Karpas-422 (cell line): ENCODE results near the gene RBMS2. TPM values are rescaled to one million over a fixed set of nuclear protein-coding genes. Genes with fewer than 3 reads are reported as not detected.

Experiments
- DNase-seq: peaks from one replicate; pipeline ENCODE4 v3.0.0-alpha.2; 2015
- H2AFZ ChIP-seq: fragments of 200-600 bp; sonication (generic); 2 replicates; pipeline ENCODE4 v1.6.1; 2014; ENCODE audit warnings: antibody characterized with exemption, low read length, mixed read lengths
- H3K27ac ChIP-seq: fragments of 200-600 bp; sonication (generic); 2 replicates; pipeline ENCODE4 v1.5.1; 2014; ENCODE audit warnings: mild to moderate bottlenecking, low read length, moderate library complexity
- H3K27me3 ChIP-seq: fragments of 200-600 bp; sonication (generic); 2 replicates; pipeline ENCODE4 v1.6.1; 2014; ENCODE audit warnings: low read length, mixed read lengths
- H3K36me3 ChIP-seq: fragments of 200-600 bp; sonication (generic); 2 replicates; pipeline ENCODE4 v1.6.1; 2014; ENCODE audit warnings: low read length, mixed read lengths; ENCODE audit not compliant: insufficient read depth
- H3K4me1 ChIP-seq: fragments of 200-600 bp; sonication (generic); 2 replicates; pipeline ENCODE4 v1.6.1; 2014; ENCODE audit warnings: mild to moderate bottlenecking, low read length, mixed read lengths
- H3K4me2 ChIP-seq: fragments of 200-600 bp; sonication (generic); 2 replicates; pipeline ENCODE4 v1.6.1; 2014; ENCODE audit warnings: low read length, low read depth, mild to moderate bottlenecking; ENCODE audit not compliant: poor library complexity, severe bottlenecking
- H3K4me3 ChIP-seq: fragments of 200-600 bp; sonication (generic); 2 replicates; pipeline ENCODE4 v1.5.1; 2014; ENCODE audit warnings: mild to moderate bottlenecking, antibody characterized with exemption, low read length, mixed read lengths
- H3K79me2 ChIP-seq: fragments of 200-600 bp; sonication (generic); 2 replicates; pipeline ENCODE4 v1.6.1; 2014; ENCODE audit warnings: mild to moderate bottlenecking, low read length, mixed read lengths
- H3K9ac ChIP-seq: fragments of 200-600 bp; sonication (generic); 2 replicates; pipeline ENCODE4 v1.6.0; 2014; ENCODE audit warnings: low read length
- H3K9me2 ChIP-seq: fragments of 200-600 bp; sonication (generic), shearing (Covaris generic); replicated peaks from 2 replicates; pipeline ENCODE4 v1.6.0; 2014; ENCODE audit warnings: mild to moderate bottlenecking, low read length, moderate library complexity; ENCODE audit not compliant: insufficient read depth
- H3K9me3 ChIP-seq: fragments of 300-700, 200-600 bp; sonication (generic); 2 replicates; pipeline ENCODE4 v1.6.1; 2014; ENCODE audit warnings: low read length, mixed read lengths
- H4K20me1 ChIP-seq: fragments of 200-600 bp; sonication (generic); 2 replicates; pipeline ENCODE4 v1.6.1; 2014; ENCODE audit warnings: mild to moderate bottlenecking, antibody characterized with exemption, low read length, low read depth; ENCODE audit not compliant: insufficient read depth
- total RNA-seq: library from RNA; depleted of rRNA; stranded (reverse); fragments of >200 nt; shearing (Covaris generic); gene quantifications from 2 replicates; pipeline ENCODE4 v1.2.3, GENCODE V29; 2014; ENCODE audit warnings: low replicate concordance

Gene RBMS2
- total RNA-seq, 1 experiment from 2014 or later, result 3.7 TPM

- H3K9me3 ChIP-seq, result no peaks in the 10 kb centered on the region
- H3K36me3 ChIP-seq, result no peaks in the 10 kb centered on the region
- no peak for DNase-seq
- no peak overlapping the region for H3K27ac ChIP-seq
- H3K4me2 ChIP-seq, result peak overlapping the region; percentile 28
- H3K4me1 ChIP-seq, result no peaks in the 10 kb centered on the region
- H3K79me2 ChIP-seq, result no peaks in the 10 kb centered on the region
- no peak overlapping the region for H2AFZ ChIP-seq
- no peak overlapping the region for H3K9ac ChIP-seq
- no peaks in the 10 kb centered on the region for H3K9me2 ChIP-seq
- no peaks in the 10 kb centered on the region for H4K20me1 ChIP-seq
- H3K27me3 ChIP-seq, result no peaks in the 10 kb centered on the region
- H3K4me3 ChIP-seq, result no peak overlapping the region
Observed at GRCh38 chr12:56522411-56523193, 982 bp downstream of the RBMS2 start.

- no peak overlapping the region for H2AFZ ChIP-seq
- no peaks in the 10 kb centered on the region for H3K4me1 ChIP-seq
- no peak overlapping the region for H3K4me3 ChIP-seq
- no peak overlapping the region for H3K4me2 ChIP-seq
- DNase-seq, result no peak
- H3K27ac ChIP-seq, result no peak overlapping the region
- H3K9me2 ChIP-seq, result no peaks in the 10 kb centered on the region
- H3K9ac ChIP-seq, result no peak overlapping the region
- no peaks in the 10 kb centered on the region for H3K27me3 ChIP-seq
- no peaks in the 10 kb centered on the region for H4K20me1 ChIP-seq
- no peaks in the 10 kb centered on the region for H3K79me2 ChIP-seq
- no peaks in the 10 kb centered on the region for H3K9me3 ChIP-seq
- H3K36me3 ChIP-seq, result no peaks in the 10 kb centered on the region
Observed at GRCh38 chr12:56528846-56529245, 7.2 kb downstream of the RBMS2 start.

- Histone ChIP-seq H3K4me3 (no peak overlapping the region), H3K9me3 (no peaks in the 10 kb centered on the region), H4K20me1 (no peaks in the 10 kb centered on the region), H3K27me3 (no peaks in the 10 kb centered on the region), H2AFZ (no peak overlapping the region), H3K9ac (no peak overlapping the region), H3K4me2 (no peak overlapping the region), H3K4me1 (no peaks in the 10 kb centered on the region), H3K36me3 (no peaks in the 10 kb centered on the region), H3K27ac (no peak overlapping the region), H3K79me2 (no peaks in the 10 kb centered on the region), H3K9me2 (no peaks in the 10 kb centered on the region)
- DNase-seq, result no peak
Observed at GRCh38 chr12:56529656-56530055, 8.0 kb downstream of the RBMS2 start.

- no peaks in the 10 kb centered on the region for H3K4me1 ChIP-seq
- H3K79me2 ChIP-seq, result no peaks in the 10 kb centered on the region
- H3K4me3 ChIP-seq, result no peak overlapping the region
- no peaks in the 10 kb centered on the region for H3K36me3 ChIP-seq
- DNase-seq, result no peak
- H2AFZ ChIP-seq, result no peak overlapping the region
- no peak overlapping the region for H3K4me2 ChIP-seq
- H3K9ac ChIP-seq, result no peak overlapping the region
- no peaks in the 10 kb centered on the region for H4K20me1 ChIP-seq
- H3K9me3 ChIP-seq, result no peaks in the 10 kb centered on the region
- H3K9me2 ChIP-seq, result no peaks in the 10 kb centered on the region
- no peak overlapping the region for H3K27ac ChIP-seq
- no peaks in the 10 kb centered on the region for H3K27me3 ChIP-seq
Observed at GRCh38 chr12:56530390-56531055, 8.9 kb downstream of the RBMS2 start.

GRCh38 chr12:56537546-56537945 is 15.9 kb downstream of the RBMS2 start:
- H3K4me1 ChIP-seq, result no peaks in the 10 kb centered on the region
- no peak for DNase-seq
- H3K9me3 ChIP-seq, result no peaks in the 10 kb centered on the region
- H2AFZ ChIP-seq, result no peak overlapping the region
- no peaks in the 10 kb centered on the region for H3K79me2 ChIP-seq
- H3K27me3 ChIP-seq, result no peaks in the 10 kb centered on the region
- no peaks in the 10 kb centered on the region for H3K36me3 ChIP-seq
- no peak overlapping the region for H3K9ac ChIP-seq
- H3K9me2 ChIP-seq, result no peaks in the 10 kb centered on the region
- no peaks in the 10 kb centered on the region for H4K20me1 ChIP-seq
- no peak overlapping the region for H3K4me2 ChIP-seq
- H3K4me3 ChIP-seq, result no peak overlapping the region
- no peak overlapping the region for H3K27ac ChIP-seq

GRCh38 chr12:56541631-56542030 is 20.0 kb downstream of the RBMS2 start:
- no peak overlapping the region for H3K27ac ChIP-seq
- no peaks in the 10 kb centered on the region for H3K9me3 ChIP-seq
- no peaks in the 10 kb centered on the region for H3K79me2 ChIP-seq
- no peak overlapping the region for H3K4me2 ChIP-seq
- H2AFZ ChIP-seq, result no peak overlapping the region
- no peaks in the 10 kb centered on the region for H3K27me3 ChIP-seq
- no peak overlapping the region for H3K4me3 ChIP-seq
- H3K4me1 ChIP-seq, result no peaks in the 10 kb centered on the region
- H3K9ac ChIP-seq, result no peak overlapping the region
- DNase-seq, result no peak
- no peaks in the 10 kb centered on the region for H3K9me2 ChIP-seq
- no peaks in the 10 kb centered on the region for H3K36me3 ChIP-seq
- no peaks in the 10 kb centered on the region for H4K20me1 ChIP-seq

GRCh38 chr12:56542164-56542563 is 20.5 kb downstream of the RBMS2 start:
- H3K9ac ChIP-seq, result no peak overlapping the region
- H3K9me2 ChIP-seq, result no peaks in the 10 kb centered on the region
- H3K4me3 ChIP-seq, result no peak overlapping the region
- no peak overlapping the region for H3K27ac ChIP-seq
- H3K4me1 ChIP-seq, result no peaks in the 10 kb centered on the region
- no peaks in the 10 kb centered on the region for H3K79me2 ChIP-seq
- H4K20me1 ChIP-seq, result no peaks in the 10 kb centered on the region
- DNase-seq, result no peak
- no peaks in the 10 kb centered on the region for H3K27me3 ChIP-seq
- no peak overlapping the region for H3K4me2 ChIP-seq
- H3K9me3 ChIP-seq, result no peaks in the 10 kb centered on the region
- no peaks in the 10 kb centered on the region for H3K36me3 ChIP-seq
- no peak overlapping the region for H2AFZ ChIP-seq

- H3K79me2 ChIP-seq, result no peaks in the 10 kb centered on the region
- DNase-seq, result no peak
Observed at GRCh38 chr12:56545023-56545604, 23.5 kb downstream of the RBMS2 start.

More at GRCh38 chr12:56545023-56545604, 23.5 kb downstream of the RBMS2 start:
- no peaks in the 10 kb centered on the region for H3K27me3 ChIP-seq
- no peaks in the 10 kb centered on the region for H3K9me2 ChIP-seq
- no peaks in the 10 kb centered on the region for H3K4me1 ChIP-seq
- H3K36me3 ChIP-seq, result no peaks in the 10 kb centered on the region
- H3K9ac ChIP-seq, result no peak overlapping the region
- no peak overlapping the region for H3K4me2 ChIP-seq
- H2AFZ ChIP-seq, result no peak overlapping the region
- H3K27ac ChIP-seq, result no peak overlapping the region
- no peak overlapping the region for H3K4me3 ChIP-seq
- H4K20me1 ChIP-seq, result no peaks in the 10 kb centered on the region
- H3K9me3 ChIP-seq, result no peaks in the 10 kb centered on the region
